Stimulated activated CD4-positive, alpha-beta T cell treated with anti-CD3 and anti-CD28 coated beads, Interleukin-15, amount 100 ng/mL, for 48 hours (primary cell): ENCODE data around the gene SLC26A6.
A peak's percentile ranks its signal among the peaks of the same experiment; 100 is the strongest.

Experiments used
- DNase-seq, 2 donors: peaks; one replicate each; pipeline ENCODE4 v3.0.0-alpha.2; 2020; ENCODE audit warnings: low read depth in 2 of 2

SLC26A6 gene, protein sequence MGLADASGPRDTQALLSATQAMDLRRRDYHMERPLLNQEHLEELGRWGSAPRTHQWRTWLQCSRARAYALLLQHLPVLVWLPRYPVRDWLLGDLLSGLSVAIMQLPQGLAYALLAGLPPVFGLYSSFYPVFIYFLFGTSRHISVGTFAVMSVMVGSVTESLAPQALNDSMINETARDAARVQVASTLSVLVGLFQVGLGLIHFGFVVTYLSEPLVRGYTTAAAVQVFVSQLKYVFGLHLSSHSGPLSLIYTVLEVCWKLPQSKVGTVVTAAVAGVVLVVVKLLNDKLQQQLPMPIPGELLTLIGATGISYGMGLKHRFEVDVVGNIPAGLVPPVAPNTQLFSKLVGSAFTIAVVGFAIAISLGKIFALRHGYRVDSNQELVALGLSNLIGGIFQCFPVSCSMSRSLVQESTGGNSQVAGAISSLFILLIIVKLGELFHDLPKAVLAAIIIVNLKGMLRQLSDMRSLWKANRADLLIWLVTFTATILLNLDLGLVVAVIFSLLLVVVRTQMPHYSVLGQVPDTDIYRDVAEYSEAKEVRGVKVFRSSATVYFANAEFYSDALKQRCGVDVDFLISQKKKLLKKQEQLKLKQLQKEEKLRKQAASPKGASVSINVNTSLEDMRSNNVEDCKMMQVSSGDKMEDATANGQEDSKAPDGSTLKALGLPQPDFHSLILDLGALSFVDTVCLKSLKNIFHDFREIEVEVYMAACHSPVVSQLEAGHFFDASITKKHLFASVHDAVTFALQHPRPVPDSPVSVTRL

DNA sequence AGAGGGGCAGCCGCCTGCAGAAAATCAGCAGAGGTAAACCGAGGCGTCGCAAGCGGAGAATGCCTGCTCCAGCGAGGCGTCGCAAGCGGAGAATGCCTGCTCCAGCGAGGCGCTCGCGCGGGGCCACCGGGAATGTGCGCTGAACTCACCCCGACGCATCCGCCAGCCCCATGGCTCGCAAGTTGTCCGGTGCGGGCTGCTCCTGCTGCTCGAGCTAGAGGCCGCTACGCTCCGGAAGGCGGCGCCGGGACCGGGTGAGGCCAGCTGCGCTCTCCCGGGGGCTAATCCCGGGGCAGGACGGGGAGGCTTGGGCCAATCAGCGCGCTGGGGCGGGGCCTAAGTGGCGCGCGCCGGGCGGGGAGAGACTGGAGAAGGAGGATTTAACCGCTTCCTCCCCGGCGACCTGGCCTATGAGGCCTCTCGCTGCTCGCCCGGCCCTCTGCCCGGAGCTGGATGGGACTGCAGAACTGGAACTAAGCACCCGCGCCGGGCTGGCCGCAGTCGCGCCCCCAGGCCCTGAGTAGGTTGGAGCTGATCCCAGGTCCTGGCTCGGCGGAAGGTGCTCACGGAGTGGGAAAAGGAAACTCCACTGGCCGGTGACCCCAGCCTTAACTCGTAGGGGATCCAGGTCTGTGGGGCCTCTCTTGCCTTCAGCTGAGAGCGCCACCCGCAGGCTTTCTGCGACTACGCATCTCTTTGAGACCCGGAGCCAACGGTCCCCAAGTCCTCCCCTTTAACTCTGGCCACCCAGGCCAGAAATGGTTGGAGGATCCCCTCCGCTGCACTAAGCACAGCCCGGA is at the start of gene SLC26A6:
Gene SLC26A6 (minus strand): TSS at position 240 of the 800 bp plus-strand sequence. CDS start 68 bp downstream, at position 172.
- peak; percentile 88 to 95 for DNase-seq

DNA sequence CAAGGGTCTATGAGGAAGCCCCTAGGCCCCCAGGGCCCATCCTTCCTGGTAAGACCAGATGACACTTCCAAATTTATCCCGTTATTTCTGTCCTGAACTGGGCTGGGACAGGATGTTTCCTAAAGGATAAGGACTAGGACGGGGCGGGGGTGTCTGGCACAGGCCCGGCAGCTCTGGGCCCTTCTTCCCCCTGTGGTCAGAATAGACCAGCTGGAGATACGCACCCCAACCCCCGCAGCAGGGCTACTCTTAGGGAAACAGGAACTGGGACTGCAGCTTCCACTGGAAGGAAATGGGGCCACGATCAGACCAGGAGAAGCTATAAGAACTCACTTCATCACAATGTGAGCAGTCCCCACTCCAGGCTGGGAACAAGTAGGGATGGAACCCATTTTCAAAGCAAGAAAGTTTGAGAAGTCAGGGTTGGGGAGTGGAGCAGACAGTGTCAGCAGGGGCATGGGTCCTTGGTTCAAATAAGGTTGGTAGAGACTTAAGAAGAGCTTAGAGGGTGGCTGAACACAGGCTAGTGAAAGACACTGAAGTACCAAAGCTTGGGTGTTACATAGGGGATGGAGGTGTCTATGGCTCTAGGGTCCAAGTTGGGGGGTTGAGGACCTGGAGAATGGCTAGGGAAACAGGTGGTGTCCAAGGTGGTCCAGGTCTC is 49.4 kb upstream of the SLC26A6 start:
- DNase-seq, result no peak

DNA sequence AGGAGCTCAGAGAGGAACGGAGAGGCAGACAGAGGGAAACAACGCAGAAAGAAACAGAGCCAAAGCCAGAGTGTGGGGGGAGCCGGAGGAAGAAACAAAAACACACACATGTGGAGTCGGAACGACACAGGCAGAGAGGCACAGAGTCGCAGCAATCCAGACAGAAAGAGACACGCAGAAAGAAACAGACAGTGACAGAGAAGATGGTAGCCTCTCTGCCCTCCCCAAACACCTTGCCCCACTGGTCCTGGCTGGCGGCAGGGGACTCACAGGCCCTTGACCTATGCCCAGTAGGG is 48.7 kb upstream of the SLC26A6 start:
- no peak for DNase-seq

DNA sequence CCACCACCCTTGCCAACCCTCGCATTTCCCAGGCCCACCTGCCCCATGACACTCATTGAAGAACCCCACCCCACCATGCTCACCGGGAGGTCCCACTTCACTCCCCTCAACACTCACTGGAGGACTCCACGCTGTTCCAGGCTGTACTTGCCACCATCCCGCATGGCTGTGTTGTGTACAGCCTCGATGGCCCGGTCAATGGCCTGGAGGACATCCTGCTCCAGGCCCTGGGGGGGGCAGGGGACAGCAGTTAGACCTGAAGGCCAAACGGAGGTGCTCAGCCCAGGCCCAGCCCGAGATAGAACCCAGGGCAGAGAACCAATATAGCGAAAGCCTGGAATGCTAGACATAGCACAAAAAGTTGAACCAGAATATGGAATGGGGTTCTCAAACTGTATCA is 47.5 kb upstream of the SLC26A6 start:
- no peak for DNase-seq

DNA sequence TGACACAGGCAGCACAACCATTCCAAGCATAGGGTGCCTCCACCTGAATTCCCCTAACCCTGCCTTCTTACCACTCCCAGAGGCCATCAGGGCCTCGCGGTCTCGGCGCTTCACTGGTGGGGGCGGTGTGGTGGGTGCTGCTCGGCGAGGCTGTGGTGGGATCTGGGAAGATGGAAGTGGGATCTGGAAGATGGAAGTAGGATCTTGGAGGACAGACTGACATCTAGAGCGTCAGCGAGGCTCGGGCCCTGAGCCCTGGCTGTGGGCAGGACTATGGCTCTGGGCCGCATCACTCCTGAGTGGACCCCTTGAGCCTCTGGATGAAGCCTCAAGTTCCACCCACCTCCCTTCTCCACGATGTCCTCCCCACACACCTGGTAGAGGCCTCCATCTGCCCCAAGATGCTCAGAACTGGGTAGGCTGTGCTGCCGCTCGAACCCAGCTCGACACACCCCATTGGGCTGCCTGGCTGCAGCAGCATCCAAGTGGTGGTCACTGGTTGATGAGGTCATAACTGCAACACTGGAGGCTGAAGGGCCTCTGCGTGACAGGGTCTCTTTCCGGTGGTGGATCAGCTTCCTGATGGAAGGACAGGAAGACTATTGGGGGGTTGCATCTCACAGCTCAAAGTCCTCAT is 46.8 kb upstream of the SLC26A6 start:
- DNase-seq, result no peak

DNA sequence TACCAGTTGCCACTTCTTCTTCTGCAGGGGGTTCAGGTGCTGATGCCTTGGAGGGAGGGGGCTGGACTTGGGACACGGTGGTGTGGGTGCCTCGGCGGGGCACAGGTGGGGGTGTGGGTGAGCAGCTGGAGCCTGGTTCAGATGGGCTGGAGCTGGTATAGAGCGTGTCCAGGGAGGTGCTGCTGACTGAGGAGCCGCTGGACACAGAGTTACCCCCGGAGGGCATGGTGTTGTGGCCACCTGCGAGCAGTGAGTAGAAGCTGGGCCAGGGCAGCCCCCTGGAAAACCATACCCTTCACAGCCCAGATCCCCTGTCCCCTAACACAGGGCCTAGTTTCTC is 46.2 kb upstream of the SLC26A6 start:
- DNase-seq, result no peak

DNA sequence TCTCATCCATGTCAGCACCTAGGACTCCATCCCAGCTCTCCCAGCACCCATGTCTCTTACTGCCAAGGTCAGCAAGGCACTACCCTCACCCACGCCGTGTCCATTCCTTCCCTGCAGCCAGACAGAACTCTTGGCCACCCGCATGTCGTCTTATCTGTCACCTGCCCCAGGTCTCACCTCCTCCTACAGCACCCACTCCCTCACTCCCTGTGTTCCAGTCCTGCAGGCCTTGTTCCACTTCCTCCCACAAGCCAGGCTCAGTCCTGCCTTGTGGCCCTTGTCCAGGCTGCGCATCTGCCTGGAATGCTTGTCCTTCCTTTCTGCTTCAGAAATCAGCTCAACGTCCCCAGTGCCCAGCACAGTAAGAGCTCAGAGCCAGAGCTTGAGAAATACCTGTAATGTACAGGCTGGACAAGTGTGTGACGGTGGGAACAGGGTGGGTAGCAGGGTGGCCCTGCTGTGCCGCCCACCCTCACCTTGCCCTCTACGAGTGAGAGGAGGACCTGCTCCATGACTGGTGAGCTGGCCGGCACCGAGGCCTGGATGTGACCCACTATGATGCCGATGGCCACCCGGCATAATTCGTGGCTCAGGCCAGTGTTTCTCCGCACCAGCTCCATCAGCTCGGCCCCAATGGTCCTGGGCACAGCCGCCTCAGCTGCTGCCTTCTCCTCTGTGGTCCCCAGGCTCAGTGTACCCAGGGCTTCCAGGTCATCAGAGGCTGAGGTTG is 45.7 kb upstream of the SLC26A6 start:
- DNase-seq, result no peak

DNA sequence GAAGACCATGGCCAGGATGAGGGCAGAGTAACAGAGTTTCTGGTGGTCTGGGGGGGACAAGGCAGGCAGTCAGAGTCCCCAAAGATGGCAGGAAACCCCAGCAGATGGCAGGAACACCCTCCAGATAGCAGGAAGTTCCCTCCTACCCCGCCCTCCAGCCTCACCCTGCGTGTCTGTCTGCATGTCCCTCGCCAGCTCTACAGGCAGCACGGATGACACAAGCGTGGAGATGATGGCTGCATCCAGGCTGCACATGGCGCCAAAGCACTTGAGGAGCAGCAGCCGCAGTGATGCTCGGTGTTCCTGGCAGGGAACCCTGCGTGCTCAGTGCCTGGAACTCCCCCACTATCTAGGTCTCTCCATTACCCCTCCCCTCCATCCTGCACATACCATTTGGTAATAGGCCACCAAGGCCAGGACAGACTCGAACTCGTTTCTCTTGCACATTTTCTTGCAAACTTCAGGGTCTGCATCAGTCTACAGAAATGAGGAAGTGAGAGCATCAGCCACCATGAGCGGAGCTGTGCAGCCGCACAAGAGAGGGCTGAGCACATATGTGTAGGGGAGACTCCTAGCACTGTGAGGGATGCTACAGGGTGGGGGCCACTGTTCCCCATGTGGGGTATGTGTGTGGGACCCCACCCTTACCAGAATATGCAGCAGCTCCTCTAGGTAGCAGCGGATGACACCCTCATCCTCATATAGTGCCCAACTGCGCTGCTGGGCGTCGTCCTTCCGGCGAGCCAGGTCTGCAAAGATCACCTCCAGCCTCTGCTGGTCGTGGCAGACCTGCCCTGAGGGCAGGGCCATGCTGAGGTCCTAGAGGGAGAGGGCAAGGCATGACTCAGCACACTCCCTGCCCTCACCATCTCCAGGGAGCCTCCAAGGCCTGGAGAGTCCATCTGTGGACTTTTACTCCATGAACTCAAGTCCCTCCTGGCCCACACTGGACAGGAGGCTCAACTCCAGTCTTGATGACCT is 44.4 kb upstream of the SLC26A6 start:
- DNase-seq, result no peak

DNA sequence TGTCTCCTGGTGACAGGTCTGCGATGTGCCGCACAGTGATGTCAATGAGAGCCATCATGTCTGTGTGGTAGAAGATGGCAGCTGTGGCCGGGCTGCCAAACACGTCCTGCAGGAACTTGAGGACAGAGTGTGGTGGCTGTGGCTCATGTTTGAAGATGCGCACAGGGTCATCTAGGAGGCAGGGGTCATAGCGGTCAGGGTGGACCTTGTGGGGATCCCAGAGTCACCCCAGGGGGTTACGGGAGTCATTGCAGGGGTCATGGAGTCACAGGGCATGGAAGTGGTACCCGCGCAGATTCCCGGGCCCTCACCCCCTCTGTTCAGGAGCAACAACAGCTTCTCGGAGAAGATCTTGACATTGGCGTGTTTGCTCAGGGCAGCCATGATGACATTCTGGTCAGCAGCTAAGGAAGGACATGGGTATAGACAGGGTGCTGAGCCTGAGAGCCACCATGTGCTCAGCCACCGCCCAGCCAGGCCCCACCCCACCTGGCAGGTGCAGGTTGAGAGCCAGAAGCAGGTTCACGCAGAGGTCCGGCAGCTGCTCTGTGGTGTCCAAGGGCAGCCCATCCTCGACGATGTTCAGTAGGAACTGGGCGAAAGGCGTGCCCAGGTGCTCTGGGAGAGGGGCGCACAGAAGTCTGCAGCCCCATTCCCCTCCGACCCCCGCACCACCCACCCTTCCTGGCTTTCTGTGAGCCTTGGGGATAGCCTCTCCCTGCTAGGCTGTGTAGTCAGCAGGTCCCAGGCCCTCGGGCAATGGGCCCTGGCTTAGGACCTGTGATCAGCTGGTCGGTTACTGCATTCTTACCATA is 43.5 kb upstream of the SLC26A6 start:
- DNase-seq, result no peak

DNA sequence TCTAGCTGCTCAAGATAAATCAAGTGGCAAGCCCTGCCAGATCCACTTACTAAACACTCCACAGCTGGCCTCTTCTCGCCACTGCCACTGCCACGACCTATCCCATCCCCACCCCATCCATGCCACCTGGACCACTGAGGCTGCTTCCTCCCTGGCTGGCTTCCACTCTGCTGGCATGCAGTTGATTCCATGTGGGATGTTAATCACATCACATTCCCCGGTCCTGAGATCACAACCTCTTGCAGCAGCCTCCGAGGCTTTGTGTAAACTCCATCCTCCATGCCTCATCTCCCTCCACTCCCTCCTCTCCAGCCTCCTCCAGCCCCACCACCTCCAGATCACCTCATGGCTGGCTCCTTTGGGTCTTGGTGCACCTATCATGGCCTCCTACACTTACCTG is 42.8 kb upstream of the SLC26A6 start:
- DNase-seq, result no peak

DNA sequence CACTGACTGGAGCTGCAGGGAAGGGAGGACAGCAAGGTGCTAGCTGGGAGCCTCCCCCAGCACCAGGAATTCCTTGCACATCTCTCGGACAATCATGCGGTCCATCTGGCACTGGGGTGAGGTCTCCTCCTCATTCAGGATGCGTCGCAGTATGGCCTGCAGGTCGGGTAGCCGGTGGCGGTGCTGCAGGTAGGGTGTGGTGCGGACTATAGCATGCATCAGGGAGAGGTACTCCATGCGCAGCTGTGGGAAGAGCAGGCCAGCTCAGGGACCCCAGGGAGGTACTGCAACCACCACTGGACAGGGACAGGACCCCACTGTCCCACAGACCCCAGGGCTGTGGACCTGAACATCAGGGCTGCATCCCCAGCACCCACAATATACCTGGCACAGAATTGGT is 39.2 kb upstream of the SLC26A6 start:
- DNase-seq, result no peak

DNA sequence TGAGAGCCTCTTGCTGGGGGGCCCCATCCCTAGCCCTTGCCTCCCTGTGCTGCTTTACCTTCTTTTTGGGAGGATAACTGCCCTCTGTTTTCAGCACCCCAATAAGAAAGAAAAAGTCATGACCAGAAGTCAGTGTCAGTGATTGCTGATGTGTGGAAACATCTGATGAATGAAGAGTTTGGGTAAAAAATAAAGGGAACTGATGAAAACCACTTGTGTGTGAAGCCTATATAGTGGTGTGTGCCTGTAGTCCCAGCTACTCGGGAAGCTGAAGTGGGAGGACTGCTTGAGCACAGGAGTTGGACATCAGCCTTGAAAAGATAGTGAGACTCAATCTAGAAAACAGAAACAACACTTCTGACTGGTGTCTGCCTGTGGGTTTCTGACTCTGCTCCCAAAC is 37.3 kb upstream of the SLC26A6 start:
- no peak for DNase-seq

DNA sequence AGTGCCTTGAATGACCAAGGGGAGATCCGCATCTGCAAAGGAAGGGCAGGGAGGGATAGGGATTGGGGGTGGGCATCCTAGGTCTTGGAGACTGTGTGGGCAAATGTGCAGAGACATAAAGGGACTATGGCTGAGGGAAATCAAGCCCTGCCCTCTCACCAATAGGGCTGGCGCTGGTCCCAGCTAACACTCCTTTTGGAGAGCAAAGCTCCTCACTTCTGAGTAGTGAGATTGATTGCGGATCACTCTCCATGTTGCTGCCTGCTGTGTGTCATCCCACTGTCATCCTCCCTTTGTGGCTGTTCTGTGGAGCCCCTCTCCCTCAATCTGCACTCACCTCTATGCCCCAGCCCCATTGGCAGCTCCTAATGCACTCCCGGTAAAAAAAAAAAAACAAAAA is 29.7 kb upstream of the SLC26A6 start:
- DNase-seq, result no peak

DNA sequence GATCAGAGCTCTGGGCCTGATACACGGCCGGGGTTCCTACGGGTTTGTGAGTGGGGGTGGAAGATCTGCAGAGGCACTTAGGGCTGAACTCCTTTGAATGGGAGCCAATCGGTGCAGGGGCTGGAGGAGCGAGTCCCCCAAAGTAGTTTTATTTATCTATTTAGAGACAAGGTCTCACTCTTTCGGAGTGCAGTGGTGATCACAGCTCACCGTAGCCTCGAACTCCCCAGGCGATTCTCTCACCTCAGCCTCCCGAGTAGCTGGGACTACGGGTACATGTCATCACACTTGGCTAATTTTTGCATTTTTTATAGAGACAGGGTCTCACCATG is 29.0 kb upstream of the SLC26A6 start:
- no peak for DNase-seq

DNA sequence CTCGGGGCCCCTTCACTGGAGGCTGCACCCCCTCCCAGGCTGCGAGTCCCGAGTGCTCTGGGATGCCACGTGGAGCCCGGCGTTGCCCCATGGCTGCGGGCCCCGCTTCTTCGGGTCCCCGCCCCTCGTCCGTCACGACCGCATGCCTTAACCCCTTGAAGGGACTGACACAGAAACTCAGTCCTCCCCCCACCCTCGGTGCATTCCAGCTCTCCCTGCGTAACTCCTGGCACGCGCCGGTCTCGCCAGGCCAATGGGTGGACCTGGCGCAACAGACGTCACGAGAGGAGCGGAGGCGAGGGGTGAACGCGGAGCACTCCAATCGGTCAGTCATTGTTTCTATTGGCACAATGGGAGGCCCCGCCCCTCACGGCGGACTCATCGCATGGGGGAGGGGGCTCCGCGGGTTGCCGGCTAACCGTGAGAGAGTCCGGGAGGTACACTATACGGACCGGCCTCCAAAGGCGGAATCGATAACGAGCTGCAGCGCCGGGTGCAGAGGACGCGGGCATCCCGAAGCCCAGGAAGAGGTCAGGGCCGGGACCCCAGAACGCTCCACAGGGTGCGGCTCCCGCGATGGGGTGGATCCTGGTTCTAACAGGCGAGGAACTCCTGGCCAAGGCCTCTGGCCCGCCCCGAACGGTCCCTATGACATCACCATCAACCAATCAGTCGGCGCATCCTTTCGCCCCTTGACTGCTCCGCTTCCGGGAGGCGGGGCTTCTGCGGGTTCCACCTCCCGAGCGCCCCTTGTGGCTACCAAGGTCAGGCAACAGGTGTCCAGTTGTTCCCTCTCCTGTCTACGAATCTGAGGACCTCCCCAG is 28.4 kb upstream of the SLC26A6 start:
- peak; percentile 92 for DNase-seq

DNA sequence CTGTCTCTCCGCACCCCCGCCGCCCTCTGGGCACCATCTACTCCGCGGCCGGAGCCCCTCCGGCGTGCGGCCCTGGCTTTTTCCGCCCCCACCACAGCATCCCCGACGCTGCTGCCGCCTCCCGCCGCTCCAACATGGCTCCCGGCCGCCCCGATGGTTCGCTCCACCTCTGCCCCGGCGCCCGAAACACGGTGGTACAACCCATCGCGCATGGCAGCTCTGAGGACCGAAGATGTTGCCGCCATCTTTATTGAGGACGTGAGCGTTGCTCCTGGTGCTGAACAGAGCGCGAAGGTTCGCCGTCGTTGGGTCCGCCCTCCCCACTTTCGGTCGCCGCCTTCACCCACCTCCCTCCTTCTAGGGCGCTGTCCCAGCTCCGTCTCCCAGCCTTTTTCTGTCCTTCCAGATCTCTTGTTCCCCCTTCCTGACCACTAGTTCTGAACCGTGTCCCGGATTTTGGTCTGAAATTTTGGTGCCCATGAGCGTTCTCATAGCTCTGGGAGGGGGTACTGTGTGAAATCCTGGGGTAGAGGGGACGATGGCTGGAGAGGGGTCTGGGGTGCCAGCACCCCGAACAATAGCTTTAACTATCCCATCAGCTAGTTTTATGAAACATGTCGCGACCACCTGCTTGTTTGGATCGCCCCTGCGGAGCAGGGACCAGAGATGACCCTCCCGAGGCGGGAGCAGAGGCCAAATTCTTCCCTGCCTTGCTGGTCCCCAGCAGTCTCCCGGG is 27.7 kb upstream of the SLC26A6 start, which contains the start of gene CELSR3:
Gene CELSR3 (minus strand): TSS at position 134 of the 736 bp plus-strand sequence. CDS start 252 bp downstream, outside the sequence.
- peak in 1 of 2 donors; percentile 64 for DNase-seq

DNA sequence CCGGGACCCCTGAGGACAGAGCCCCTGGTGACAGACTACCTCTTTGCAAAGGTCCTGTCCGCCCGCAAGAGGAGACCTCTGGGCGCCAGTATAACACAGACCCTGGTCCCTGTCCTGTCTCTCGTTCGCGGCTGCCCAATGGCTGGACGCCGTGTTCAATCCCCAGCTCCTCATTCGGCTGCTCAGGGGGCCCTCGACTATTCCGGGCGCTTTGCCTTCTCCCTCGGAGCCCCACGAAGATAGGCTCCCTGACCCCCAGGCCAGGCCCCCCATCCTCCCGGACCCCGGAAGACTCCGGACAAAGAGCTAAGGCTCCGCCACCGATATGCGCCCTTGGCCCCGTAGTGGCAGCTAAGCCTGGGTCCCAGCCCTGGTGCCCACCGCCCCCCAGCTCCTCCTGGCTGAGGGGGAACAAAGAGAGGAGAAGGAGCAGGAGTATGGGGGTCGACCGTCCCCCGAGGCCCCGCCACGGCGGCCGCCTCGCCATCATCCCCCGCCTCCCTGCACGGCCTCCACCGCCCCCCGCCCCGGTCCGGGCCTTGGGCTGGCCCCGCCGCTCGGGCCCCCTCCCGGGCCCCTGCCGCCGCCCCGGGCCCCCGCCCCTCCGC is 27.0 kb upstream of the SLC26A6 start:
- DNase-seq, result no peak
